NOMO-1 (cell line): ENCODE results near the gene TMEM117.
"Not testable (repeated sequence)": the region's sequence is repeated elsewhere in the genome, so short reads cannot be mapped to it uniquely, and the experiment has no call there.

ENCODE experiments used
- DNase-seq, 2 experiments: peaks; one replicate each; lab custom pipeline; 2025; ENCODE audit not compliant: unreplicated experiment in 2 of 2; lab: John Stamatoyannopoulos, UW

Gene TMEM117

DNA sequence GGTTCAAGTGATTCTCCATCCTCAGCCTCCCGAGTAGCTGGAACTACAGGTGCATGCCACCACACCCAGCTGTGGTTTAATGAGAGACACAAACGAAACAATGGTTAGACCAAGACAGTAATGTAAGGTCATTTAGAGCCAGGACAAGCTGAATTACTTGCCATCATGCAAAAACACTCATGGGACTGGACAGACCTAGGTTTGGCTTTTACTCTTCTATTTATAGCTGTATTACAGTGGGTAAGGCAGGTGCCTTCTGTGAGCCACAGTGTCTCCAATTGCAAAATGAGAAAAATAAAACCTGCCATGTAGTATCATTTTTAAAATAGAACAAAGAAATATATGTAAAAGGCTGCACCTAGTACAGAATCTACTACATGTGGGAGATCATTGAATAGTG lies 527.1 kb downstream of the TMEM117 start:
- no peak for DNase-seq

DNA sequence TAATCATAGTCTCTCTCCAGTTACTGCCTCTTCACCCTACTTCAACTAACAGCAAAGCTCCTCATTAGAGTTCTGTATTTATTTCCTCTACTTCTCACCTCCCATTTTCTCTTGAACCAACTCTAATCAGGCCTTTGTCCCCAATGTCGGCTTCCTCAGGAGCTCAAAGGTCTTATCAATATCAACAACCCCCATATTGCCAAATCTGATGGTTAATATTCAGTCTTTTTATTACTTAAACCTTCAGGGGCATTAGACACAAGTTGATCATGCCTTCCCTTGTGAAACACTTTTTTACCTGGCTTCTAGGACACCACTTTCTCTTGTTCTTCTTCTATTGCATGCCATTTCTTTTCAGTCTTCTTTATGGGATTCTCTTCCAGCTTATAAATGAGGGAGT lies 531.3 kb downstream of the TMEM117 start:
- DNase-seq: no peak

GRCh38 chr12:44367916-44368315 lies 532.0 kb downstream of the TMEM117 start:
- DNase-seq: no peak

DNA sequence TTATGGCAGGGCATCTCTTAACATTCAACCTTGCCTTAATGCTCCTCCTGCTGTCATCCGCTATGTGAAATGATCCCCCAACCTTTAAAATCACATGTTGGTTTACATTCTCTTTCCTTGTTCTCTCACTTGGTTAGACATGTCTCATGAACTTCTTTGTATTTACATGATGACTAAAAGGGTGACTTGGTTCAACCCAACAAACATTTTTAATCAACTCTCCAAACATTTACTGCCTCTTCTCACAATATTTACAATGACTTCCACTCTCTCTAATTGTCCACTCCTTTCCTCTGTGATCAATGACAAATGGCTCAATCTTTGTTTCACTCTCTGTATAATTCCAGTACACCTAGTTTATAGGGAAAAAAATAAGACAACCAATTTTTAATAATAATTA lies 534.1 kb downstream of the TMEM117 start:
- no peak for DNase-seq

- DNase-seq: no peak
Measured at GRCh38 chr12:44370982-44371381, 535.1 kb downstream of the TMEM117 start.

- DNase-seq: no peak
Measured at GRCh38 chr12:44372259-44372658, 536.4 kb downstream of the TMEM117 start.

DNA sequence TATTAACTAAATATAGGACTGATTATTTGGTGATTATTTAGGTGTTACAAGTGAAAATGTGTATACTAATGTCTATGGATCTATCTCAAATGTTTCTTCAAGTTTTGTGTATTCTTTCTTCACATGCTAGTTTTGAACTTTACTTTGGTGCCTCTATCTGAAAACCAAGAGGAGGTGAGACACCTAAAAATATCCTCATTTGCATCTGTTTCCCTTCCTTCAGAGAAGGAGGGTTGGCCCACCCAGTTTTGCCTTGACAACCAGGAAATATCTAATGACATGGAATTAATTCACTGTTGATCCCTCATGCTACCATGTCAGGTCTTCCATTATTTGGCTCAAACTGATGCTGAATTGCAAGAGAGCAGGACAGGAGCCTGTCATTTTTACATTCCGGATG lies 539.8 kb downstream of the TMEM117 start:
- no peak for DNase-seq

DNA sequence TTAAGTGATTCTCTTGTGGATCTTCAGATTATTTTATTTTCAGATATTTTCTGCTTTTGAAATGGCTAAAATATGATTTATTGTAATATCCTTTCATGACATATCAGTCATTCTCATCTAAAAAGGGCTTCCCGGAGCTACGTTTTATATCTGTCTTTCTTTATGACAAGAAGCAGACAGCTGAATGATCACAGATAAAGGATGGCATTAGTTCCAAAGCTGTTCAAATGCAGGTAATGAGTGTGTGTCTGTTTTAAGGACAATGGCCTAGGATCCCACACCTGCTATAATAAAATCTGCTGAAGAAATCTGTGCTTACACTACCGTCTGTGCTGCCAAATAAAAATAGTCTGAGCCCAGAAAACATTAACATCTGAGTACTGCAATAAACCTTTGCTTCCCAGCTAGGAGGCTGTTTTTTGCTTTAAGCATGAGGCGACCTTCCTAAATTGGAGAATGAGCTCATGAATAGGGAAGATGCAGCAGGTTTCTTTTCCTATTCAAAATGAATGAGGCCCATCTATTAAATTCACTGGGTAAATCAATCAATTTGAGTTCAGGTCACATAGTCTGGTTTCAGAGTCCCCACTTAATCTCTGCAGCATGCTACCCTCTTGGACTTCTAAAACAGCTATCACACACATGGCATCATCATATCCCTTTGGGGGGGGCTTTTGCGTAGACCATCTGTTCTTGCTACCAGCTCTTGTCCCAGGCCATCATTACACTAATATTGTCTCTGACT lies 541.7 kb downstream of the TMEM117 start:
- no peak for DNase-seq

DNA sequence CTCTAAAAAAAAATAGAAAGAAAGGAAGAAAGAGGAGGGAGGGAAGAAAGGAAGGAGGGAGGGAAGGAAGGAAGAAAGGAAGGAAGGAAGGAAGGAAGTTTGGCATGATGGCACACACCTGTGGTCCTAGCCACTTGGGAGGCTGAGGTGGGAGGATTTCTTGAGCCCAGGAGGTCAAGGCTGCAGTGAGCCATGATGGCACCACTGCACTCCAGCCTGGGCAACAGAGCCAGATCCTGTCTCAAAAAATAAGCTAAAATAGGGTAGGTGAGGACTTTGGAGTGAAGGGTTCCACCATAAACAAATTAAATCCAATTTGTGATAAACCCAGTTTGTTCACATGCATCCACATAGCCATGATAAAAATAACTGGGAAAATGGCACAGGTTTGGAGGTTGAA lies 543.2 kb downstream of the TMEM117 start:
- DNase-seq: not testable (repeated sequence)

DNA sequence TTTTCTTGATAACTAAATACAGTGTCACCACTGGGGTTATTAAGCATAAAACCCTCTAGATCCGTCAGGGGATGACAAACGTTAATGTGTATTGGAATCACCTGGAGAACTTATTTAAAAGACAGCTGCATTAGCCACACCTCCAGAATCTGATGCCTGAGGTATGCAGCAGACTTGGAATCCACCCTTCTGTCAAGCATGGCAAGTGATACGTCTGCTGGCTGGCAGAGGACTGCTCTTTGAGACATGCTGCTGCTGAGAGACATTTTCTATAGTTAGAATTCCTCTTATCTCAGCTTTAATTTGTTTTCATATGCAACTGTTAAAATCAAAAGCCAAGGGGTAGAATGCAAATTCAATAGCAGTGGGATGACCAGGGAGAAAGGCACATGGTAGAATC lies 544.0 kb downstream of the TMEM117 start:
- no peak for DNase-seq

DNA sequence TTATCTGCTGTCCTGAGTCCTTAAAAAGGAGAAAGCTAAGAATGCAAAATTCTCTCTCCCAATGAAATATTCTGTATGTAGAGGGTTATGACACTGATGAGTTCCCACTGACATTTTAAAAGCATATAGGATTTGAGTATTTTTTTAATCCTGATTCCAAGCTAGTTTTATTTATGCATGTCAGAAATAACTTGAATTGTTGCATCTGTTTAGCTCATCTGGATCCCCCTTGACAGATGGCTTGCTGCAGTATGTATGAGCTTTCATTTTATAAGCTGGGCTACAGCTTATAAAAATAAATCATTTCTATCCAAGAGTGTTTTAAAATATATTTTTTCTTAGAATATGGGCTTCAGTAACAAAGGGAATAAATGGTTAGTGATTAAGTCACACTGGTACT lies 545.0 kb downstream of the TMEM117 start:
- DNase-seq: no peak

GRCh38 chr12:44381341-44381740 lies 545.5 kb downstream of the TMEM117 start:
- DNase-seq: no peak

- DNase-seq: no peak
Measured at GRCh38 chr12:44384136-44384535, 548.3 kb downstream of the TMEM117 start.

- DNase-seq: no peak
Measured at GRCh38 chr12:44385964-44386363, 550.1 kb downstream of the TMEM117 start.

- no peak for DNase-seq
Measured at GRCh38 chr12:44387581-44387980, 551.7 kb downstream of the TMEM117 start.

- no peak for DNase-seq
Measured at GRCh38 chr12:44389038-44389437, 553.2 kb downstream of the TMEM117 start.

DNA sequence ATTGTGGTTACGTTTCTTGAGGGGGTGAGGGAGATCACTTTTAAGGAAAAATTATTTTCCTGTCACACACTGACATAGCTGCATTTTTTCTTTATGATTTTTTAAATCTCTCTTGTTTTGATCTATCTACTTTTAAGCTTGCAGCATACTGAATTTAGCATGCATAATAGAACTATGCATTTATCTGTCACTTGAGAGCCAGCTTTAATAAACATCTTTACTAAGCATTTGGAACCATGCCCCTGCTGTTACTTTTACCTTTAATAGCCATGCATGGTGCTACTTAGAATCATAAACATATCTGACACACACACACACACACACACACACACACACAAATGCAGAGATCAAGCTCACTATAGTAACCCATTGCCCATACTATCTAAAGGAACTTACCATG lies 554.0 kb downstream of the TMEM117 start:
- no peak for DNase-seq

DNA sequence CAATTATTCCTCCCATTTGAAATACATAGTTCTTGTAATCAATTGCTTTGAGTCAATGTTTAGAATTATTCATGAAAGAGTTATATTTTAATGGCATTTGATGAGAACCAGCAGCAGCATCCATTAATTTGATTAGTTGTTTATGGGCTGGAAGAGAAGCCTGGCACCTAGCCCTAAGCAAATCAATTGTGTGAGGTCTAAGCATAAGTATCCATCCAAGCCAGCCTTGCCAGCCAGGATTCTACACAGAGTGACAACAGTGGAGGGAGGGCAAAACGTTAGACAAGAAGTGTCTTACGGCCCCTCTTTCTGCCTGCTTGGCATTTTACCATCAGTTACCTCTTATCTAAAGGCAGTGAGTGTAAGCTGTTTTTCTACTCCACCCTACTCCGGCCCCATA lies 561.8 kb downstream of the TMEM117 start:
- DNase-seq: no peak

GRCh38 chr12:44403185-44403584 lies 567.3 kb downstream of the TMEM117 start:
- DNase-seq: no peak

DNA sequence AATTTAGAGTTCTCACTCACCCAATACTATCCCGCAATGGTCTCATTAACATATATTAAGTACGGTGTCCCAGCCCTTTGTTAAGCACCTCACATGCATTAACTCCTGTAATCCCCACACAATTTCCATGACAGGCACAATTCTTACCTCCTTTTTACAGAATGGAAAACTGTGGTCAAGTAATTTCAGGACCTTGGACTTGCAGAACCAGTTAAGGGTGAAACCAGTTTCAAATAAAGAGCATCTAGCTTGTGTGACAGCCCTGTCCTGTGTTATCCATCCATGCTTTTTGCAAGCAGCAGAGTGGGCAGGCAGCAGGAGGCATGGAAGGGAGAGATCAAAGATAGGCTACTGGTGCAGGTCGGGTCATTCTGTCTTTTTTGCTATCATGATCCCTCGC lies 569.4 kb downstream of the TMEM117 start:
- DNase-seq: no peak

DNA sequence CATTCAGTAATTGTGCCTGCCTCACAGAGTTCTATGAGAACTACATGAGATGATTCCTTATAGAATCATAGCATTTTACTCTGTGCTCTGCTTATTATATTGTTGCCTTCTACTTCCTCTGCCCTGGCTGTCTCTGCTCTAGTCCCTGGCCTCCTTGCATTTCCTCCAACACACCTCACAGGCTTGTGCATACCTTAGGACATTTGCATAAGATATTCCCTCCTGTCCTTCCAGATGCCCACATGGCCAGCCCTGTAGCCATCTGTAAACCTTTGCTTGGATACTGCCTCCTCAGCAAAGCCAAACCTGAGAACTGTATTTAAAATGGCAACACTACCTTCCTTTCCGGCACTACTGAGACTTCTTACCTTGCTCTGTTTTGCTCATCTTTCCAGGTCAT lies 586.7 kb downstream of the TMEM117 start:
- DNase-seq: no peak

- no peak for DNase-seq
Measured at GRCh38 chr12:44428825-44429224, 592.9 kb downstream of the TMEM117 start.
